ENCODE measurements around the gene IRAK1.
A peak's percentile ranks its signal among the peaks of the same experiment; 100 is the strongest.

The IRAK1 gene

DNA sequence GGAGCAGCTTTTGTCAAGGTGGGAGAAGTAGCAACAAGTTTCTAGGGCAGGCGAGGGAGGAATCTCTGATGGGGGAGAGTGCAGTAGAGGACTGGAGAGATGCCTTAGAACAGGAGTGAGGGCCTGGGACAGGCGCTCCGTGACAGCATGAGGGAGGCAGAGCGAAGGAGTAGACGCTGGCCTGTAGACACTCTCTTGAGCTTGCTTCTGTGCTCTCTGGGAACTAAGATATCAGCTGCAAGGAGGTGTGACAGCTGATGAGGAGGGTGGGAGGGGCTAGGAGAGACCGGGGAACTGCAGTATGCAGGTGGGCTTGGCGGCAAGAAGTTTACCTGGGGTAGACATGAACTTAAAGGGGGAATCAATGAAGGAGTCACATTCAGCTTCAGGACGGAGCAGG is 42.1 kb upstream of the IRAK1 start:
- POLR2A ChIA-PET, result interaction anchor here (1.1 kb wide), 1 partner anchor 42 kb away, joined by 3 read pairs; no protein-coding TSS in a partner anchor

GRCh38 chrX:154059729-154060245 is 40.1 kb upstream of the IRAK1 start:
- ChIA-PET CTCF (interaction anchor here (0.8 kb wide), 1 partner anchor 113 kb away, joined by 4 read pairs; no protein-coding TSS in a partner anchor), POLR2A (no interaction called here)
- peak; percentile 38; the same call in 1 of the 2 replicates for TF ChIP-seq ZFHX2 (tag by site-specific recombination; conservative IDR thresholded peaks at IDR 0.05)
- no peak for TF ChIP-seq ZNF341 (tag by site-specific recombination; IDR thresholded peaks at IDR 0.05; ENCODE audit: low read depth)
- Histone ChIP-seq H3K4me3 (ENCODE audit: low read depth, low read length) (no peak overlapping the region), H3K36me3 (ENCODE audit: control insufficient read depth in 2 of 2, insufficient read depth in 1 of 2, low read length in 2 of 2) (peaks cover 3 to 15% of the 10 kb centered on the region in 2 experiments; a peak in 2 of 3 replicates), H3K4me1 (ENCODE audit: control insufficient read depth, insufficient read depth, low read length) (no peaks in the 10 kb centered on the region), H3K9me3 (ENCODE audit: control insufficient read depth, insufficient read depth, low read depth, low read length) (no peaks in the 10 kb centered on the region), H3K27ac (ENCODE audit: extremely low read depth, low read depth, low read length) (no peak overlapping the region)

More for the DNA sequence above, 42.1 kb upstream of the IRAK1 start:
- no peaks in the 10 kb centered on the region for H3K4me1 ChIP-seq (ENCODE audit: control insufficient read depth, insufficient read depth, low read length)
- no peaks in the 10 kb centered on the region for H3K9me3 ChIP-seq (ENCODE audit: control insufficient read depth, insufficient read depth, low read depth, low read length)
- H3K4me3 ChIP-seq (ENCODE audit: low read depth, low read length), result no peak overlapping the region
- CTCF ChIA-PET, result interaction anchor here (1.0 to 1.9 kb wide), 4 partner anchors 9 to 48 kb away, joined by 3 to 8 read pairs (median 6); no protein-coding TSS in a partner anchor
- TF ChIP-seq SETDB1 (IDR thresholded peaks at IDR 0.05; ENCODE audit: insufficient read length, low read length), result no peak
- no peak for TF ChIP-seq ZNF223 (tag by site-specific recombination; IDR thresholded peaks at IDR 0.05)
- no peak for TF ChIP-seq TRIM28 (IDR thresholded peaks at IDR 0.05; ENCODE audit: borderline replicate concordance, low read length)
- no peak for TF ChIP-seq ZNF354C (tag by site-specific recombination; IDR thresholded peaks at IDR 0.05; ENCODE audit: borderline replicate concordance, low read depth)
- no peak for TF ChIP-seq ZNF704 (tag by site-specific recombination; IDR thresholded peaks at IDR 0.05)
- no peak overlapping the region for H3K27ac ChIP-seq (ENCODE audit: extremely low read depth, low read depth, low read length)
- peaks cover 0 to 12% of the 10 kb centered on the region in 2 experiments; a peak in 1 of 3 replicates for H3K36me3 ChIP-seq (ENCODE audit: control insufficient read depth in 2 of 2, insufficient read depth in 1 of 2, low read length in 2 of 2)

DNA sequence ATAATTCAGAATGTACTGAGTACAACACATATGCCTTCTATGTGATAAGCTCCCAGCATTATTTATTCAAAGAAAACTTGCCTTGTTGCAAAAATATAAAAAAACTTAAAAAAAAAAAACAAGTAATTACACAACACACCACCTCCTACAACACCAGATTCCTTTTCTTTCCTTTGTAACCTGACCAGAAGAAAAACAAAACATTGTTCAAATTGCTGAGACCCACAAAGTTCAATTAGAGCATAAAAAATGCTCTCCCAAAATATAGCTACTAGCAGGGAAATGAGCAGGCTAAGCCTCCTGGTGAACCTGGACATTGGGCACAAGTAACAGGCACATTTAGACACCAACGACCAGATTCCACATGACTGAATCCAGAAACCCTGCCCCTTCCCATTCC is 39.5 kb upstream of the IRAK1 start:
- TF ChIP-seq ZNF146 (tag by site-specific recombination; IDR thresholded peaks at IDR 0.05), result no peak
- Histone ChIP-seq H3K9me3 (ENCODE audit: control insufficient read depth, insufficient read depth, low read depth, low read length) (no peaks in the 10 kb centered on the region), H3K36me3 (ENCODE audit: control insufficient read depth in 2 of 2, insufficient read depth in 1 of 2, low read length in 2 of 2) (peaks cover 3 to 15% of the 10 kb centered on the region in 2 experiments; a peak in 2 of 3 replicates), H3K4me3 (ENCODE audit: low read depth, low read length) (no peak overlapping the region), H3K4me1 (ENCODE audit: control insufficient read depth, insufficient read depth, low read length) (no peaks in the 10 kb centered on the region), H3K27ac (ENCODE audit: extremely low read depth, low read depth, low read length) (no peak overlapping the region)
- ChIA-PET POLR2A (no interaction called here), CTCF (interaction anchor here (0.8 kb wide), 1 partner anchor 112 kb away, joined by 4 read pairs; no protein-coding TSS in a partner anchor)

- Histone ChIP-seq H3K4me3 (ENCODE audit: low read depth, low read length) (no peak overlapping the region), H3K9me3 (ENCODE audit: control insufficient read depth, insufficient read depth, low read depth, low read length) (no peaks in the 10 kb centered on the region), H3K27ac (ENCODE audit: extremely low read depth, low read depth, low read length) (no peak overlapping the region), H3K4me1 (ENCODE audit: control insufficient read depth, insufficient read depth, low read length) (no peaks in the 10 kb centered on the region), H3K36me3 (ENCODE audit: control insufficient read depth in 2 of 2, insufficient read depth in 1 of 2, low read length in 2 of 2) (peaks cover 3 to 15% of the 10 kb centered on the region in 2 experiments; a peak in 2 of 3 replicates)
- TF ChIP-seq OVOL3 (tag by site-specific recombination; IDR thresholded peaks at IDR 0.05), result no peak
- peak; percentile 66 for TF ChIP-seq ZFHX2 (tag by site-specific recombination; conservative IDR thresholded peaks at IDR 0.05)
- TF ChIP-seq EGR2 (tag by site-specific recombination; IDR thresholded peaks at IDR 0.05; ENCODE audit: low read depth), result peak; percentile 43; the same call in 1 of the 2 replicates
- TF ChIP-seq KLF16 (tag by site-specific recombination; IDR thresholded peaks at IDR 0.05), result no peak
- ChIA-PET CTCF (interaction anchor here (1.0 to 1.6 kb wide), 3 partner anchors 8 to 45 kb away, joined by 3 to 7 read pairs (median 3); no protein-coding TSS in a partner anchor), POLR2A (interaction anchor here (1.0 kb wide), 1 partner anchor 12 kb away, joined by 3 read pairs; no protein-coding TSS in a partner anchor)
Measured at GRCh38 chrX:154058214-154058997, 38.7 kb upstream of the IRAK1 start.

GRCh38 chrX:154057791-154058190 is 38.1 kb upstream of the IRAK1 start:
- H3K4me1 ChIP-seq (ENCODE audit: control insufficient read depth, insufficient read depth, low read length), result no peaks in the 10 kb centered on the region
- ChIA-PET POLR2A (interaction anchor here (1.0 kb wide), 1 partner anchor 12 kb away, joined by 3 read pairs; no protein-coding TSS in a partner anchor), CTCF (interaction anchor here (1.0 to 1.6 kb wide), 3 partner anchors 9 to 45 kb away, joined by 3 to 7 read pairs (median 3); no protein-coding TSS in a partner anchor)
- no peak overlapping the region for H3K4me3 ChIP-seq (ENCODE audit: low read depth, low read length)
- no peak overlapping the region for H3K27ac ChIP-seq (ENCODE audit: extremely low read depth, low read depth, low read length)
- peaks cover 3 to 15% of the 10 kb centered on the region in 2 experiments; a peak in 2 of 3 replicates for H3K36me3 ChIP-seq (ENCODE audit: control insufficient read depth in 2 of 2, insufficient read depth in 1 of 2, low read length in 2 of 2)
- H3K9me3 ChIP-seq (ENCODE audit: control insufficient read depth, insufficient read depth, low read depth, low read length), result no peaks in the 10 kb centered on the region
- TF ChIP-seq ZNF639 (tag by site-specific recombination; IDR thresholded peaks at IDR 0.05) (no peak), IKZF3 (tag by site-specific recombination; IDR thresholded peaks at IDR 0.05) (no peak), ZNF48 (tag by site-specific recombination; IDR thresholded peaks at IDR 0.05) (no peak)
- TF ChIP-seq, protein P1, sequence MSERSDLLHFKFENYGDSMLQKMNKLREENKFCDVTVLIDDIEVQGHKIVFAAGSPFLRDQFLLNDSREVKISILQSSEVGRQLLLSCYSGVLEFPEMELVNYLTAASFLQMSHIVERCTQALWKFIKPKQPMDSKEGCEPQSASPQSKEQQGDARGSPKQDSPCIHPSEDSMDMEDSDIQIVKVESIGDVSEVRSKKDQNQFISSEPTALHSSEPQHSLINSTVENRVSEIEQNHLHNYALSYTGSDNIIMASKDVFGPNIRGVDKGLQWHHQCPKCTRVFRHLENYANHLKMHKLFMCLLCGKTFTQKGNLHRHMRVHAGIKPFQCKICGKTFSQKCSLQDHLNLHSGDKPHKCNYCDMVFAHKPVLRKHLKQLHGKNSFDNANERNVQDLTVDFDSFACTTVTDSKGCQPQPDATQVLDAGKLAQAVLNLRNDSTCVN (tag by site-specific recombination; optimal IDR thresholded peaks at IDR 0.05), result no peak
- TF ChIP-seq, protein P2, sequence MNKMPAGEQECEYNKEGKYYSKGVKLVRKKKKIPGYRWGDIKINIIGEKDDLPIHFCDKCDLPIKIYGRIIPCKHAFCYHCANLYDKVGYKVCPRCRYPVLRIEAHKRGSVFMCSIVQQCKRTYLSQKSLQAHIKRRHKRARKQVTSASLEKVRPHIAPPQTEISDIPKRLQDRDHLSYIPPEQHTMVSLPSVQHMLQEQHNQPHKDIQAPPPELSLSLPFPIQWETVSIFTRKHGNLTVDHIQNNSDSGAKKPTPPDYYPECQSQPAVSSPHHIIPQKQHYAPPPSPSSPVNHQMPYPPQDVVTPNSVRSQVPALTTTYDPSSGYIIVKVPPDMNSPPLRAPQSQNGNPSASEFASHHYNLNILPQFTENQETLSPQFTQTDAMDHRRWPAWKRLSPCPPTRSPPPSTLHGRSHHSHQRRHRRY (tag by site-specific recombination; IDR thresholded peaks at IDR 0.05), result no peak
